Hindlimb muscle (tissue), 1 donor: ENCODE data around the gene CFAP68. TPM values are rescaled to one million over a fixed set of nuclear protein-coding genes. Genes with fewer than 3 reads are reported as not detected.
A peak's percentile ranks its signal among the peaks of the same experiment; 100 is the strongest.
"Not testable (repeated sequence)": the region's sequence is repeated elsewhere in the genome, so short reads cannot be mapped to it uniquely, and the experiment has no call there.

Experiments used
- DNase-seq: peaks from one replicate; pipeline ENCODE4 v3.0.0-alpha.2; 2013
- polyA plus RNA-seq: library from polyadenylated mRNA; unstranded; fragments of 120-200 nt; gene quantifications from one replicate; pipeline ENCODE4 v1.2.1, GENCODE V29; 2013; ENCODE audit not compliant: insufficient read length

Gene CFAP68
- polyA plus RNA-seq, 1 donor = 17.5 TPM

GRCh38 chr11:111870886-111871692 is 8.3 kb upstream of the CFAP68 start, which contains the start of gene ALG9:
TSS of gene ALG9 (minus strand) at chr11:111871581. CDS start at chr11:111871482, 99 bp downstream.
- DNase-seq = peak; percentile 89

- DNase-seq = no peak
Observed at GRCh38 chr11:111871693-111872161, 7.6 kb upstream of the CFAP68 start.

- no peak for DNase-seq
Observed at GRCh38 chr11:111878385-111878848, 924 bp upstream of the CFAP68 start.

- DNase-seq = peak; percentile 11
Observed at GRCh38 chr11:111879637-111879960, 258 bp downstream of the CFAP68 start.

- DNase-seq = no peak
Observed at GRCh38 chr11:111882202-111882601, 2.9 kb downstream of the CFAP68 start.

GRCh38 chr11:111885053-111885452 is 5.7 kb downstream of the CFAP68 start:
- not testable (repeated sequence) for DNase-seq

GRCh38 chr11:111886032-111886431 is 6.7 kb downstream of the CFAP68 start:
- no peak for DNase-seq

- no peak for DNase-seq
Observed at GRCh38 chr11:111886844-111887243, 7.5 kb downstream of the CFAP68 start.

- DNase-seq = no peak
Observed at GRCh38 chr11:111905411-111905810, 26.1 kb downstream of the CFAP68 start.

GRCh38 chr11:111906680-111907079 is 27.3 kb downstream of the CFAP68 start:
- no peak for DNase-seq

GRCh38 chr11:111908639-111909305 is 29.4 kb downstream of the CFAP68 start:
- no peak for DNase-seq

GRCh38 chr11:111909378-111909777 is 30.0 kb downstream of the CFAP68 start:
- DNase-seq = no peak

- no peak for DNase-seq
Observed at GRCh38 chr11:111910676-111911562, 31.6 kb downstream of the CFAP68 start.

GRCh38 chr11:111911563-111912401 is 32.4 kb downstream of the CFAP68 start, which contains the start of gene CRYAB:
TSS of gene CRYAB (minus strand) at chr11:111911770. CDS start at chr11:111911724, 46 bp downstream.
- peak; percentile 84 for DNase-seq

GRCh38 chr11:111912535-111912934 is 33.2 kb downstream of the CFAP68 start, which contains the start of gene HSPB2:
TSS of gene HSPB2 (plus strand) at chr11:111912734. CDS start at chr11:111912830, 96 bp downstream.
- no peak for DNase-seq

- DNase-seq = no peak
Observed at GRCh38 chr11:111913031-111913861, 33.9 kb downstream of the CFAP68 start.

GRCh38 chr11:111913997-111914396 is 34.7 kb downstream of the CFAP68 start:
- DNase-seq = no peak

GRCh38 chr11:111916768-111917167 is 37.4 kb downstream of the CFAP68 start:
- no peak for DNase-seq

- DNase-seq = no peak
Observed at GRCh38 chr11:111917312-111917711, 38.0 kb downstream of the CFAP68 start.

- DNase-seq = no peak
Observed at GRCh38 chr11:111917788-111918187, 38.4 kb downstream of the CFAP68 start.
